Measurements from ENCODE around the gene B4GALT2.

B4GALT2 gene

DNA sequence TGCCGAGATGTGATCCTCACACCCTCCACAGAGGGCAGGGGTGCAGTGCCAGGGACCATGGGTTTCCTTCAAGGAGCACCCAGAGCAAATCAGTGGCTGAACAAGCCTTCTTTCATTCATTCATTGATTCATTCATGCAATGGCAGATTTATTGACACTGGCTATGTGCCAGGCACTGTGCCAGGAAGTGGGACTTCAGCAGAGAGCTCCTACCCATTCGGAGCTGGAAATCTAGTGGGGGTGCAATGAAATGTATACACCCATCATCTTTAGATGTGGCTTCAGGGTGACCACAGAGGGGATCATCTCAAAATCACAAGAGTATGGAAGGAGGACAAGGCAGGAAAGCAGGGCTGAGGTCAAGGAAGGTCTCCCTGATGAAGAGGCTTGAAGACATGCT, 33.4 kb downstream of the B4GALT2 start:
- FAIRE-seq, result no peak

DNA sequence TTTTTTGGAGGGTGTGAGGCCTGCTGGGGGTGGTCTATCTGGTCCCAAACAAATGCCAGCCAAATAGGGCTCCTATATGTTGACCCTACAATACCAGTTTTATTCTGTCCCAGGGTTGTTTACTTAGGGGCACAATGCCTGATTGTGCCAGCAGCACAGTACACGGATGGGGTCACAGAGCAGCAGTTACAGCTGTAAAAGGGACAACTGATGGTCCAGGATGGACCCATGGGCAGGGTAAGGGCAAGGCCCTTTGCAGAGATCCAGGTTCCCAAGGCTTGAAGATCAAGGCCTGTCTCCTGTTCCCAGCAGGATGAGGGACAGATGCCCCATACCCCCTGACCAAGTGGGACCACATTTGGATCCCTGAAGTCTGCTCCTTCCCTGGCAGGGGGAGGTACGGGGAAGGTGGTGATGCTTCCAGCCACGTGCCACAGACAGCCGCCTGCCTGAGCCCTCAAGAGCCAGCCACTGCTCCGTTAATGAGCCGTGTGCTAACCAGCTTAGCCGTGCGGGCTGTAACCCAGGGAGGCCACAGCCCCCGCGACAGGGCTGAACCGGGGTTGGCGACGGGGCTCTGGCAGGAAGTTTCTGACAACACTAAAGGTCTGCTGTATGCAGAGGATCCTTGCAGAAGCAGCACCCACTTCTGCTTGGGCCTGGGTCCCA, 34.1 kb downstream of the B4GALT2 start:
- no peak for FAIRE-seq

DNA sequence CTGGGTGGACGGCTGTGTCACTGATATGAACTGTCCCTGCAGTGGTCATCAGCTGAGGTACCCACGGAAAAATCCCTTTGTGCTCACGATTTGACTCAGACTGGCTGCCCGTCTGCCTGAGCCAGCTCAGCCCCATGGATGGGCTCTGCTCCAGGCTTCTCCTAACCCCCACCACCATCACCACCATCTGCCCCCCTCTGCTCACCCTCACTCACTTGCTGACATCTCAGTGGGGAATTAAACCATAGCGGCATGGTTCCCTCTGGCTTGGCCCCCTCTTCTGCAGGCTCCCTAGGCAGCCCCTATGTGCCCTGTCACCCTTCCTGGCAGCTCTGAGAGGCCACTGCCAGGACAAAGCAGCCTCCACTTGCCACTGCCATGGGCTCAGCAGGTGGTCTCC, 34.9 kb downstream of the B4GALT2 start:
- no peak for FAIRE-seq

DNA sequence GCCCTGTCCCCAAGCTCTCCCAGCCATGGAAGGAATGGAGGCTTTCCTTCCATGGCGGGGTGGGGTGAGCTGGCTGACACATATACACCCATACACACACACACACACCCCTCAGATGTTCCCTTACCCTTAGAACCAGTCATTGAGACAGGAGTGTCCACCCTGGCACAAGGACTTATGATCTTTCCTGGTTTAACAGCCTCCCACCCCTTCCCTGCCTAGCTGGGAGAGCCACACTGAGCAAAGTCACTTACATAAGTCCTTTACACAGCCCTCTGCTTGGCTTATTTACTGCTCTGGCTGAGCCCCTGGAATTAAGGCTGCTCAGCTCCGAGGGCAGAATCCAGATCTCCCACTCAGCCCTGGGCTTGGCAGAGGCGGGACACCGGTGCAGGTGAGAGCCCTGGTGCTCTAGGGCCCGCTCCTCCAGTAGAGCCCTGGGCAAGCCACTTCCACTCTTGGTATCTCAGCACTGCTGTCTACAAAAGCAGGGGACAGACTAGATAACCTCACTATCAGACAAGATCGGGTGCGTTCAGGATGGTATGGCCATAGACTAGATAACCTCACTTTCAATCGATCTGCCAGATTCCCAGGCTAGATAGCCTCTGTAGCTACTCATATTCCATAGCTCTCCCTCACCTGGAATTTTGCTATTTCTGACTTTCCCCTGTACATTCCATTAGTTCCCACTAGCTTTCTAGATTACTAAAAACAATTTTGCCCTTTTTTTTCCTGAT, 35.5 kb downstream of the B4GALT2 start:
- no peak for FAIRE-seq

DNA sequence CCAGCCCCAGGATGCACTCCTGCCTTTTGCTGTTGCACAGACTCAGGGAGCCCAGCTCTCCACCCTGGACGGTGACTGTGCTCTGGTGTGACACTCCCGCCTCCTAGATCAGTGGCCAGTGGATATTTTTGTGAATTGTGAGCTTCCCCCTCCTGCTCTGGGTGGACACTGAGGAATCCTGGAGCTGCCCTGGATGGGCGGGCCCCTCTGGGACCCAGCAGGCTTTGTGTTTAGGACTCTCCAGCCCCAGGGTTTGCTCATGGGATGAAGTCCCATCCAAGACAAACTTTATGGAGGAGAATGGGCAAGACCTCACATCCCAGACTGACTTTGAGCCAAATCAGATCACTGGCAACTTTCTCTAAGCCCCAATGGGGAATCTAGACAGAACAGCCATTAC, 36.2 kb downstream of the B4GALT2 start:
- FAIRE-seq, result no peak

DNA sequence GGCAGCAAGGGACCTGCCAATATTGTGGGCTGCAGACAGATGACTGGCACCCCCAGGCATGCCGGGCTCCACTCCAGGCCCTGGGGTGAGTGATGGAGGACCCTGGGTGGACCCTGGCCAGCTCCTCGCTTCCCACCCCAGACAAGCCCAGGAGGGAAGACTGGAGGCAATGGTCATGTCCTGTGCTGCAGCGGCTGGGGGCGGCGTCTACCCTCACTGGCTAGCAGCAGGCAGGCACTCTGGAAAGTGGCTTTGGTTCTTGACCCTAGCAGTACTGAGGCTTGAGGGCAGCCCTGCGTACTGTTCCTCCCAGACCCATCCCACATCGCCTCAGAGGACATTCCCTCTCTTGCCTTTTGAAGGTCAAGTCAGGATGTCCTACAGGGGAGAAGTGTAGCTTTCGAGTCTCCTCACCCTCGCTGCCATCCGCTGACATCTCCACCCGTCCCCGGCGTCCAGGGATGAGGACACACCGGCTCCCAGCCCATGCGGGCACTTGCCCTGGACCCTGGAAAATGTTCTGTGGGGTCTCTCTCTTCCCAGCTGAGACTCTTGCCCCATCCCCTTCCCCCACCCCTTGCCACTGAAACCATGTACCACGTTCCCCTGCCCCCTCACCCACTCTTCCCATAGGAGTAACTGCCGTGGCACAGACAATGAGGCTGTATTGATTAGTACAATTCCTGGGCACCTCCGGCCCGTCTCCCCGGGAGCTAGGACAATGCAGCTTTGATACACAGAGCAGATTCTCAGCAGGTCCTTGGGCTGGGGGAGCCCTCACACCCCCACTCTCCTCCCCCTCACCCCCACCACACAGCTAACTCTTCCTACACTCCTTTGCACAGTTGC, 37.3 kb downstream of the B4GALT2 start:
- FAIRE-seq, result no peak

DNA sequence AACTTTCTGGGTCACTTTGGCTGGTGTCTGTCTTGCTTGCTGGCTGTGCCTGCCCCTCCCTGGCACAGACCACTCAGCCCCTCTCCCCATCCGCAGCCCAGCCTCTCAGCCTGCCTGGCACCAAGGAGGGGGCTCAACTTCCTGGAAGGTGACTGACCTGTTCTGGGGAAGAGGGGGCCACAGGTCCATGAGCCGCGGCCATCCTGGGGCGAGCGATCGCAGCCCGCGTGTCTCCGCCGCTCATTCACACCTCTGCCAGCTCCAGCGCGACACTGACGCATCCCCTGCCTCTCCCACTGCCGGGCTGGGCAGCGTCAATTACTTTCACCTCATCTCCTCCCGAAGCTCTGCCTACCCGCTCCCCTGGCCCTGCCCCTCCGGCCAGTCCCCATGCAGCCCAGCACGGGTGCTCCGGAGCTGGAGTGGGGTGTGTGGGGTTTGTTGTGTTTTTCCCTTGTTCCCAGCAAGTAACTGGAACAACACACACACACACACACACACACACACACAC, 37.9 kb downstream of the B4GALT2 start:
- FAIRE-seq, result no peak

DNA sequence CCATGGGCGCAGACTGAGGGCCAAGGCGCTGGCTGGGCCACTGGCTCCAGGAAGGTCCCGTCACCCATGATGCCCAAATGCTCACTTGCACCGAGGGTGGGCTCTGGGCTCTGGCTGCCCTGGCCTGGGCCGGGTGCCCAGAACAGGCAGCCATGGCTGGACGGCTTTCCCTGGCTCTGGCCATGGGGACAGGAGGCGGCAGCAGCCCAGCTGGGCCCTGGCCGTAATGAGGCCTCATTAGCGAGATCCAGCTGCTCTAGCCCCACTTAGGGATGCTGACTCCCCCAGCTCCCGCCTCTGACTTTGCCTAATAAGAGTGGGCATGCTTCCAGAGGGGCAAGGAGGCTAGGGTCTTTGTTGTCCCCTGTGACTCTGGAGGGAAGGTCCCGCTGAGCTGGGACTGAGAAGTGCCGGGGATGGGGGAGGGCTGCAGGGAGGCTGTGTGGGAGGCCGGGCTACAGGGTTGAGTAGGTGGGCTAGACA, 40.5 kb downstream of the B4GALT2 start:
- FAIRE-seq, result no peak

DNA sequence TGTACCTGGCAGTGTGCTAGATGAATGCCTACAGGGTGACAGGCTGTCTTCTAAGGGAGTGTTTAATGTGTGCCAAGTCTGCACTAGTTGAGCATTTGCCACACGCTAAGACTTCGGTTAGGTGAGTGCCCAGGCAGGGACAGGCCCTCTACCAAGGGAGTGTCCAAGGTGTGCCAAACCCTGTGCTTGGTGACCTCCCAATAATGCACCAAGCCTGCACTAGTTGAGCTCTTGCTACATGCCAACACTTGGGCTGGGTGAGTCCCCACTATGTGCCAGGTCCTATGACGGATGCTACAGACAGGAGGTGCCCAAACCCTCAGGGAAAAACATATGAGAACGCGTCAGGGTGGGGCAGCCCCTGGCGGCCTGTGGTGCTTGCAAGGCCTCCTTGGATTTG, 41.5 kb downstream of the B4GALT2 start:
- FAIRE-seq, result no peak

DNA sequence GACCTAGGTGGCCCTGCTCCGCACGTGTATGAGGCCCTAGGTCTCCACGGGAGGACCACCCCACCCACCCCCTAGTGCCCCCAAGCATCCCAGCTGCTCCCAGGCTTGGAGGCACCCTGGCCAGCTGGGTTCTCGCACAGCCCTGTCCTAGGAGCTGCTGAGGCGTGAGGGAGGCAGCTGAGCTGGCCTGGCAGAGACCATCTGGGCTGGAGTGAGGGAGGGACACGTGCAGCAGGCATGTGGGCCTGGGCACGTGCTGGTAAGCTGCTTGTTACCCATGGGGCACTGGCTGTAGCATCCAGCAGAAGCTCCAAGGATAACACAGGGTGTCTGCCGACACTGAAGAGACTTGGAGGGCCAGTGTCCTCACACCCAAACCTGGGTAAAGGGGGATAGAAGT, 42.1 kb downstream of the B4GALT2 start:
- no peak for FAIRE-seq

DNA sequence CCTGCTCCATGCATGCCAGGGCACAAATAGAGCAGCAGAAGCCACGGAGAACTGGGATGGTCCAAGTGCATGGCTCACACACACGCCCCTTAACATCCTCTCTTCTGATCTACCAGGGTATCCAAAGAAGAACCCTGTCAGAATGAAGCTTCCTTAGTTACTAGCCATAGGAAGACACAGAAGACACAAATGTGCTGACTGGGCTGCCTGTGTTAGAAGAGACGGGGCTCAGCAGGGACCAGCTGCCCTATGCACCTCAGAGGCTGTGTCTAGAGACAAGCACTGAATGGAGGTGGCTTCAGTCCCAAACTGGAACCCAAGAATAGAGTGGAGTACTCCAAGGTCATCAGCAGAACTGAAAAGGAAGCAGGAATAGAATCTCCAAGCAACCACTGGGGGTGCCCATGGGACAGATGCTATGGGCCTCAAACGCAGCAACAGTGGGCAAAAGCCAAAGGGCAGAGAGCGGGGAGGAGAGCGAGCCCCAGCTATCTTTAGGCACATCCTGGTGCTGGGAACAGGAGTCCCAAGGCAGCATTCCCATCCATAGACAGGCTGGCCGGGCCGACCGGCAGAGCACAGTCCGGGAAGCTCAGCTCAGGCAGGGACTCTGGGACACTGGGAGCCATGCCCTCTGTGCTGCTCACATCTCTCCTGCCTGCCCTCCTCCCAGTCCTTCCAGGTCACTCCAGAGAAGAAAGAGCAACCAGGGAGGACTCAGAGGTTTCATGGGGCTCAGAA, 42.7 kb downstream of the B4GALT2 start:
- FAIRE-seq, result no peak

DNA sequence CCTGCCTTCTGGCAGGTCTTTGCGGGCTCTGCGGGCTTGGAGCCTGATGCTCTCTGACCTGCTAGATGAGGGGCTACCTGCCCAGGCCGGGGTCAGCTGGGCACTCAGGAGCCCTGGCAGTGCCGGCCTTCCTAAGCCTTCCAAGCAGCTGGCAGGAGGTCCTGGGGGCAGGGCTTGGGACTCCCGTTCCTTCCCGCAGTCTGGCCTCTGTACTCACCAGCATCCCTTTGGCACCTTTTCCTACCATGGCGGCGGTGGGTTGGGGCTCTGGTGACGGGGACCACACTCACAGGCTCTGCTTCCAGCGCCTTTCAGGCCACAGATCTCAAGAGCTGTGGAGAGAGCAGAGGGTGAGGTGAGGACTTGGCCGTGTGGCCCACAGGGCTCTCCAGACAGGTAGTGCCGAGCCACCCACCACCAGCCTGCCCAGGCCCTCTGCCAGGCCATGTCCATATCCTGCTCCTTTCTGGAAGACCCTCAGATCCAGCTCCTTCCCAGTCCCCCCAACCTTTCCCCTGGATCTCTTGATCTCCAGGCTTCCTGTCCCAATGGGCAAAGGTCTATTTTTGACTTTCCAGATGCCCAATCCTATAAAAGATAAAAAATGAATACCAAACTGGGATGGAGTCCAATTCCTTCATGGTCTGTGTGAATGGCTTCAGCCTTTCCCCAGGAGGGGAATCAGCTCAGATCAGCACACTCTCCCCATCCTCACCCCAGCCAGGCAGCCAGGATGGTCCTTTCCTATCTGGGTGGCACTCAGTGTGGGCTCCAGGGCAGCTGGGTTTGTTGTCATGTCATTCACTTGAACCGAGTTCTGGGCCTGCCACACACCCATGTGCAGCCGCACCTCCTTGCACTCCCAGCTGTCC, 45.3 kb downstream of the B4GALT2 start:
- FAIRE-seq, result no peak

DNA sequence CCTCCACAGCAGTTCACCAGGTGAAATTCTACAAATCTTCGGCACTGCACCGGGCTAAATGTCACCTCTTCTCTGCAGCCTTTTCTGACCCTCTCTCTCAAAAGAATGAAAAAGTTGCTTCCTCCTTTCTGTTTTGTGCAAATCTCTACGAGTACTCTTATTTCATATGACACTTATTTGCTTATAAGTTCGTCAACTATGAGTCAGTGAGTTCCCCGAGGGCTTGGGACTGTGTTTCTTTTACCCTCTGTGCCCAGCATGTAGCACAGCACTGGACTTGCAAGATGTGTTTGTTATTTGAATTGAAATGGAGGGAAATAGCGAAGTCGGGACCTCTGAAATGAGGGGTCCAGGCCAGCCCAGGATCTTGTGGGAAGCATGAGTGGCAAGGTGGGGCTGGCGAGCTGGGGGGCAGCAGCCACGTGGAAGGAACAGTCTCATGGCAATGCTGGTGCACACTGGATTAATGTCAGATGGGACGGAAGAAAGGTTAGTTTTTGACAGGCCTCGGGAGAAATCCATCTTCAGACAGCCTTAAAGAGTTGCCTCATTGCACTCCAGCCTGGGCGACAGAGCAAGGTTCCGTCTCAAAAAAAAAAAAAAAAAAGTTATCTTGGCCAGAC, 46.0 kb downstream of the B4GALT2 start:
- FAIRE-seq, result no peak

DNA sequence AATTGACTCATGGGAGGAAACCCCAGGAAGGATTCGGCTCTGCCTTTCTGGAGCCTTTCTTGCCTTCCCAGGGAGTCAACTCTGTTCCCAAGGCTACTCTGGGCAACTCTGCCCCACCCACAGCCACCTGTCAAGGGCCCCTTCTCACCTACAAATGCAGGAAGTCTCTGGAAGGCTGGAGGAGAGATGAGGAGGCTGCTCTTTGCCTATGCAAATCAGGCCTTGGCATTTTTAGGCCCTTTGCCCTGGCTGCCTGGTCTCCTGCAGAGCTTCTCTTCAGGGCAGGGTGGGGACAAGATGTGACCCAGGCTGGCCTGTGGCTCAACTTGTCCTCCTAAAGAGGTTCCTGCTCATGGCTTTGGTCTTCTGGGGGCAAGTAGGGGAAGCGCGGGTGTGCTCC, 46.8 kb downstream of the B4GALT2 start:
- FAIRE-seq, result no peak

DNA sequence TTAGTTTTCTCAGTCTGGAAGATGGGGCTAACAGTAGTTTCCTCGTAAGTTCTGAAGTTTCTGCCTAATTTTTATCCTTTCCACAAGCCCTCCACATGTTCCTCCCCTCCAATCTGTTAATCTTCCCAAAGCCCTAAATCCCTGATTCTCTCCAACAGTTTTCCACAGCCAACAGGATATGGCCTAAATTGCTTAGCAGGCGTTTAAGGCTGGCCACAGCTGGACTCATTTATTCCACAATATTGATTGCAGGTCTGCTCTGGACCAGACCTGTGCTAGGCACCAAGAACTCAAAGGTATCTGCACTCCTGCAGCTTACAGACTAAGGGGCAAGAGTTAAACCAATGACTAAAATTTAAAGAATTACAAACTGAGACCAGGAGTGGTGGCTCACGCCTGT, 48.3 kb downstream of the B4GALT2 start:
- no peak for FAIRE-seq

DNA sequence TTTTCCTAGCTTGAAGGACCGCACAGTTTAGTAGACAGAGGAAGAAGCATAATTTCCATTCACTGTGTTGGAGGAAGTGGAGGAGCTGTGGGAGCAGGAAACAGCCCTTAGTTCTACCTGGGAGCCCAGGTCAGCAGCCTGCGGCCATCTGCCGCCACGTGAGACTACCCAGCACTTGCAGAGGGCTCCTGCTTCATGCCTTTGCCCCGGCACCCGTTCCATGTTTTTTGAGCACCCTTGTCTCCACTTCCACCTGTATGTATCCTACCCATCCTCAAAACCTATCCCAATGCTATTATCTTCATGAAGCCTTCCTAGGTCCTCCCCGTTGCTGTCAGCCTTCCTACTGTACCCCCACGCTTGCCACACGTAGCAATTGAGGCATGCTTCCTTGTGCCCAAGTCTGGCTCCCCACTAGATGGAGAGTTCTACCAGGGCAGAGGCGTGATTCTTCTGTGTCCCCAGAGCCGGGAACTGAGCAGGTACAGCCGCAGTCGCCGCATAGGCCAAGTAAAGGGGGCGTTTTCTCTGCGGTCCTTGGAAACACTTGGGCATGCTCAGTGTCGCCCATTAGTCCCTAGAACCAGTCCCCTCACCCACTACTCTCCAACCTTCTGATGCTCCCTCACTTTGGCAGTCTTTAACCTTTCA, 50.4 kb downstream of the B4GALT2 start:
- FAIRE-seq, result no peak

DNA sequence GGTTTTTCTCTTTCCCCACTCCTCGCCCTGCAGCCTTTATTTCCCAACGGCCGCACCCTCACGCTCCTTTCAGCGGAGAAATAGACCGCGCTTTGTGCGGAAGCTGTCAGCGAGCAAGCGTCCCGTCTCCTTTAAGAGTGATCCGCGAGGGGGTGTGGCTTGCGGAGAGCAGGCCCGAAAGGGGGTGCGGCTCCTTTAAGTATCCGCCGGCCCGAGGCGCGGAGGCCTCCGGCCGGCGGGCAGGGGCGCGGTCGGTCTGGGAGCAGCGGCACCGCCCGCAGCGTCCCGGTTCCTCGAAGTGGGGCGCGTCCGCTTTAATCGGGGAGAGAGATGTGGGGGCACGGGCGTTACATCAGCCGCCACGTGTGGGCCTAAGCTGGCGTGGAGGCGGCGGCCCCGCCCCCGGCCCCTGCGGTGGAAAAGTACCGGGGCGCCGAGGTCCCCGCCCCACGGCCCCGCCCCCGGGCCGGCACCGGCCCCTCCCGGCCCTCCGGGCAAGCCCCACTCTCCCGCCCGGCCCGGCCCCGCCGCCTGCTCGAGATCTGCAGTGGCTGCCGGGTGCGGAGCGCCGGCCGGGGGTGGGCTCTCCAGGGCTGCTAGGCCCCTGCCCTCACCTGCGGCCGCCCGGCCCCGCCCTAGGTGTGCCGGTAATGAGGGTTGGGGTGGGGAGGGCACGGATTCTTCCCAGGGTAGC, 51.0 kb downstream of the B4GALT2 start:
- no peak for FAIRE-seq

DNA sequence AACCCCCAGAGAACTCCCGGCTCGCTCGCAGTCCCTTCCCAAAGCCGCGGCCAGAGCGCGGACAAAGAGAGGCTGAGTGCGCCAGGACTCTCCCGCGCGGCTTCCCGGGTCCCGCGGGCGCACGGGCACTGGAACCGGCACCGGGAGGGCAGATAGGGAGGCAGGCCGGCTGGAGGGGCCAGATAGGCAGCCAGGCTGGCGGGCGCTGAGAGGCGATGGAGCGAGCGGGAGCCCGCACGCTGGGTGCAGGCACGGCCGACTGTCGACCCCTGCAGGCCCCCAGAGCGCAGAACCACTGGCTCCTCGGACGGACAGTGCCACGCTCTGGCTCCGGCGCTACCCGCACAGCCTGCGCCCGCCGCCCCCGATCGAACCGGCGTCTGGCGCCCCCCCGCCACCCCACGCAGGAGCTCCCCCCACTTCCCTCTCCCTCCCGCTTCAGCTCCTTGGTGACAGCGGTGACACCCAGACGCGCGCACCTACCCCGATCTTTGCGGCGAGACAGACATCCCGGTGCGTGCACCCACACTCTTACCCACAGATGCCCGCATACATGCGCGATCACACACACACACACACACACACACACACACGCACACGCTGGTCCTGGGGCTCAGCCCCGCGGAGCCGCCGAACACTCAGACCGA, 51.7 kb downstream of the B4GALT2 start:
- FAIRE-seq, result no peak
